GM12878 (cell line): ENCODE measurements around the gene CPLX4. TPM values are rescaled to one million over a fixed set of nuclear protein-coding genes. Genes with fewer than 3 reads are reported as not detected.

ENCODE experiments used
- ATAC-seq: fragments of 200-7000 bp; cut with Tn5 transposase; 3 replicates; pipeline ENCODE4 v1.9.1; 2020; ENCODE audit warnings: mild to moderate bottlenecking, moderate library complexity
- BruUV-seq: library from RNA; stranded (reverse); fragments of 400-500 nt; replicated peaks from 2 replicates; lab custom pipeline; 2021; lab: Mats Ljungman, UMichigan
- CTCF ChIA-PET: fragments of 300-600 bp; sonication (Branson Sonifier 250); formaldehyde crosslinking; extraction: SDS; loops from one replicate; lab custom pipeline; 2021; ENCODE audit warnings: inconsistent platforms; lab: Yijun Ruan, JAX
- POLR2A ChIA-PET: fragments of 350-600 bp; formaldehyde crosslinking; extraction: SDS; loops from one replicate; lab custom pipeline; 2021; ENCODE audit warnings: inconsistent platforms; lab: Charles Lee
- RAD21 ChIA-PET: fragments of 300-600 bp; sonication (Branson Sonifier 250); formaldehyde crosslinking; loops from one replicate; lab custom pipeline; 2023; ENCODE audit warnings: antibody characterized with exemption; ENCODE audit not compliant: unreplicated experiment; lab: Charles Lee
- SMC1A ChIA-PET: fragments of 300-600 bp; sonication (Branson Sonifier 250); formaldehyde crosslinking; loops from one replicate; lab custom pipeline; 2023; ENCODE audit not compliant: unreplicated experiment, uncharacterized antibody; lab: Charles Lee
- DNase-seq: peaks from one replicate; pipeline ENCODE4 v3.0.0-alpha.2; 2011; ENCODE audit warnings: low read depth, low spot score
- FAIRE-seq: peaks from 3 replicates; lab custom pipeline; 2011; peaks lifted over from hg19 to GRCh38; lab: Jason Lieb, UNC
- H2AFZ ChIP-seq: 2 replicates; pipeline ENCODE4 v1.6.0; 2011; ENCODE audit warnings: low read depth, low read length, control low read depth; ENCODE audit not compliant: control insufficient read depth
- H3K27ac ChIP-seq: 2 replicates; pipeline ENCODE4 v1.5.1; 2011; ENCODE audit warnings: control low read depth; ENCODE audit not compliant: control insufficient read depth, insufficient read depth
- H3K27me3 ChIP-seq, 2 experiments: replicated peaks in 1 of 2; 2 replicates each; pipeline versions ENCODE4 v1.6.0 to v1.6.1; 2011; ENCODE audit warnings: low read length in 1 of 2; ENCODE audit not compliant: control insufficient read depth in 2 of 2, insufficient read depth in 2 of 2
- H3K36me3 ChIP-seq, 2 experiments: 2 replicates each; pipeline ENCODE4 v1.5.1; 2011; ENCODE audit warnings: low read length in 1 of 2; ENCODE audit not compliant: control insufficient read depth in 2 of 2, insufficient read depth in 2 of 2
- H3K4me1 ChIP-seq: 2 replicates; pipeline ENCODE4 v1.6.1; 2011; ENCODE audit warnings: mild to moderate bottlenecking, low read length, moderate library complexity, mixed read lengths; ENCODE audit not compliant: control insufficient read depth, insufficient read depth
- H3K4me2 ChIP-seq: 2 replicates; pipeline ENCODE4 v1.6.0; 2011; ENCODE audit warnings: control low read depth; ENCODE audit not compliant: control insufficient read depth, insufficient read depth
- H3K4me3 ChIP-seq: fragments of 200-600 bp; sonication (generic); 2 replicates; pipeline ENCODE4 v1.5.1; 2016
- H3K79me2 ChIP-seq: 2 replicates; pipeline ENCODE4 v1.6.0; 2011; ENCODE audit warnings: low read length; ENCODE audit not compliant: control insufficient read depth, insufficient read depth
- H3K9ac ChIP-seq: 2 replicates; pipeline ENCODE4 v1.8.0; 2011; ENCODE audit warnings: low read length, control low read depth, mixed read lengths; ENCODE audit not compliant: control insufficient read depth, insufficient read depth
- H3K9me3 ChIP-seq: replicated peaks from 3 replicates; pipeline ENCODE4 v1.5.1; 2011; ENCODE audit warnings: mild to moderate bottlenecking, low read length; ENCODE audit not compliant: control insufficient read depth, insufficient read depth
- H4K20me1 ChIP-seq: 2 replicates; pipeline ENCODE4 v1.6.0; 2011; ENCODE audit not compliant: control insufficient read depth, insufficient read depth
- E2F4 ChIP-seq: IDR thresholded peaks from 2 replicates; pipeline ENCODE4 v1.6.1; 2012; ENCODE audit warnings: low read depth, low read length, improper control_type of control experiment
- GABPA ChIP-seq: IDR thresholded peaks from 2 replicates; pipeline ENCODE4 v1.6.1; 2014; ENCODE audit warnings: antibody characterized with exemption, low read depth, mild to moderate bottlenecking, inconsistent platforms
- HSF1 ChIP-seq: fragments of 150-350 bp; IDR thresholded peaks from 2 replicates; pipeline ENCODE4 v1.6.1; 2014; ENCODE audit warnings: mild to moderate bottlenecking, low read depth, low read length
- IRF5 ChIP-seq: fragments of 450-650 bp; IDR thresholded peaks from 2 replicates; pipeline ENCODE4 v1.6.1; 2017; ENCODE audit warnings: borderline replicate concordance
- MTA2 ChIP-seq: fragments of 450-650 bp; IDR thresholded peaks from 2 replicates; pipeline ENCODE4 v1.6.1; 2016; ENCODE audit warnings: low read depth, mild to moderate bottlenecking, moderate library complexity
- NFXL1 ChIP-seq: fragments of 450-650 bp; IDR thresholded peaks from 2 replicates; pipeline ENCODE4 v1.6.1; 2017; ENCODE audit warnings: antibody characterized with exemption, mild to moderate bottlenecking, borderline replicate concordance
- NRF1 ChIP-seq: conservative IDR thresholded peaks from 2 replicates; pipeline ENCODE4 v1.6.1; 2011; ENCODE audit warnings: mild to moderate bottlenecking, low read depth, low read length, improper control_type of control experiment
- PML ChIP-seq: IDR thresholded peaks from 2 replicates; pipeline ENCODE4 v1.6.1; 2012; ENCODE audit warnings: low read length, inconsistent platforms
- POU2F2 ChIP-seq: IDR thresholded peaks from 3 replicates; pipeline ENCODE4 v1.6.1; 2011; ENCODE audit warnings: low read depth, mild to moderate bottlenecking, low read length, borderline replicate concordance
- RBBP5 ChIP-seq: fragments of 200-600 bp; sonication (generic); conservative IDR thresholded peaks from 2 replicates; pipeline ENCODE4 v1.6.1; 2016
- SMAD1 ChIP-seq: fragments of 450-650 bp; IDR thresholded peaks from 2 replicates; pipeline ENCODE4 v1.6.1; 2018; ENCODE audit warnings: mild to moderate bottlenecking, low read depth; ENCODE audit not compliant: partially characterized antibody
- SMC3 ChIP-seq: IDR thresholded peaks from 2 replicates; pipeline ENCODE4 v1.6.1; 2011; ENCODE audit warnings: low read length, improper control_type of control experiment, borderline replicate concordance
- SUPT20H ChIP-seq: IDR thresholded peaks from 2 replicates; pipeline ENCODE4 v1.6.1; 2011; ENCODE audit warnings: low read depth, mild to moderate bottlenecking, low read length, moderate library complexity, borderline replicate concordance; ENCODE audit not compliant: control insufficient read depth
- USF1 ChIP-seq: IDR thresholded peaks from 2 replicates; pipeline ENCODE4 v1.6.1; 2011; ENCODE audit warnings: borderline replicate concordance, low read depth, mild to moderate bottlenecking, moderate library complexity, mixed read lengths, low read length; ENCODE audit not compliant: insufficient read depth; ENCODE audit errors: extremely low read length
- ZBTB40 ChIP-seq: fragments of 450-650 bp; IDR thresholded peaks from 2 replicates; pipeline ENCODE4 v1.6.1; 2016; ENCODE audit warnings: mild to moderate bottlenecking, moderate library complexity, borderline replicate concordance
- ZNF207 ChIP-seq: fragments of 450-650 bp; IDR thresholded peaks from 2 replicates; pipeline ENCODE4 v1.6.1; 2014; ENCODE audit warnings: antibody characterized with exemption, mild to moderate bottlenecking, borderline replicate concordance
- WGBS: methylation state at CpG from one replicate; pipeline ENCODE4 v1.1.6; 2016; ENCODE audit warnings: low lambda C conversion rate; ENCODE audit not compliant: insufficient replicate concordance, insufficient coverage; ENCODE audit errors: missing lambda C conversion rate; 5-methylcytosine and 5-hydroxymethylcytosine counted together
- in situ Hi-C: fragments of 300-500 bp; cut with MboI; formaldehyde crosslinking; loops from 9 replicates; pipeline ENCODE4 v1.14.3; 2018; ENCODE audit warnings: mixed read lengths
- intact Hi-C: fragments of 100-400 bp; cut with micrococcal nuclease; formaldehyde crosslinking; loops from one replicate; pipeline ENCODE4 v1.14.2; 2022; ENCODE audit not compliant: unreplicated experiment
- polyA plus RNA-seq, 11 experiments: library from polyadenylated mRNA; depleted of rRNA in 4 of 11; unstranded in 6 of 11; stranded (reverse) in 5 of 11; fragments of >200 nt; fragmentation: Nextera tagmentation in 4 of 11; fragmentation: Illumina TruSeq in 1 of 11; extraction: Ambion mirVana in 4 of 11; extraction: Trizol in 1 of 11; gene quantifications; 1 replicate in 1 of 11; 2 replicates in 10 of 11; pipeline versions ENCODE4 v1.2.1 to v1.2.3, GENCODE V29; 2011 to 2016; ENCODE audit warnings: inconsistent platforms in 2 of 11, missing spikeins in 2 of 11, low read depth in 1 of 11
- total RNA-seq, 4 experiments: library from RNA; depleted of rRNA in 3 of 4; stranded (reverse); fragments of >200 nt in 3 of 4; fragmentation: Illumina TruSeq in 1 of 4; extraction: Trizol in 1 of 4; gene quantifications; 2 replicates each; pipeline versions ENCODE4 v1.2.1 to v1.2.3, GENCODE V29; 2013 to 2021

CPLX4 gene
- total and polyA plus RNA-seq, 10 of the 15 experiments (the other 5 are each of a cell fraction or from before 2014, with no cell fraction given) = not detected

- WGBS = 60% methylated on average over 17 of the region's 17 CpGs
- intact Hi-C loops = no loop called here
- ChIA-PET RAD21 (interaction anchor here (0.5 to 1.2 kb wide), 2 partner anchors 16 to 44 kb away, joined by 3 to 4 read pairs; partner anchors contain the start of gene GRP), SMC1A (no interaction called here), POLR2A (interaction anchor here (0.6 kb wide), 1 partner anchor 198 kb away, joined by 3 read pairs; no protein-coding TSS in a partner anchor), CTCF (no interaction called here)
- Histone ChIP-seq H3K4me2 (no peak overlapping the region), H3K4me1 (no peaks in the 10 kb centered on the region), H3K4me3 (no peak overlapping the region), H3K27ac (no peak overlapping the region), H3K27me3 (peaks cover 7 to 25% of the 10 kb centered on the region in 2 experiments), H3K9ac (no peak overlapping the region), H4K20me1 (no peaks in the 10 kb centered on the region), H3K36me3 (no peaks in the 10 kb centered on the region), H3K9me3 (no peaks in the 10 kb centered on the region), H2AFZ (no peak overlapping the region), H3K79me2 (no peaks in the 10 kb centered on the region)
- BruUV-seq = no TSS peak
- DNase-seq (no peak), FAIRE-seq (no peak), ATAC-seq (no peak)
- in situ Hi-C loops = no loop called here
- TF ChIP-seq PML (no peak), MTA2 (no peak), USF1 (no peak), E2F4 (no peak), RBBP5 (no peak), IRF5 (no peak), HSF1 (no peak), SMC3 (no peak), ZNF207 (no peak), NFXL1 (no peak), NRF1 (no peak), SMAD1 (no peak), SUPT20H (no peak), GABPA (no peak), POU2F2 (no peak), ZBTB40 (no peak)
Measured at GRCh38 chr18:59264121-59264571, 54.3 kb downstream of the CPLX4 start.
